Measurements from ENCODE around the gene CDK18.

The CDK18 gene

GRCh38 chr1:205568469-205569361 is 64.2 kb downstream of the CDK18 start:
- H3K9ac ChIP-seq (ENCODE audit: low read length) = peak overlapping the region; percentile 13
- peaks cover 76% of the 10 kb centered on the region for H3K27me3 ChIP-seq (ENCODE audit: control insufficient read depth, insufficient read depth, low read length)
- peak overlapping the region; percentile 62 for H3K4me3 ChIP-seq (ENCODE audit: low read depth, low read length)
- no peaks in the 10 kb centered on the region for H3K36me3 ChIP-seq (ENCODE audit: control insufficient read depth, insufficient read depth, low read length)
- H3K9me3 ChIP-seq (ENCODE audit: control insufficient read depth, insufficient read depth, low read depth, low read length) = no peaks in the 10 kb centered on the region
- H3K27ac ChIP-seq (ENCODE audit: low read depth, low read length) = no peak overlapping the region
- H3K4me1 ChIP-seq (ENCODE audit: control insufficient read depth, insufficient read depth, low read length) = peaks cover 9% of the 10 kb centered on the region; the same call in 1 of the 2 replicates

- Histone ChIP-seq H3K4me3 (ENCODE audit: low read depth, low read length) (peak overlapping the region; percentile 32; the same call in 1 of the 2 replicates), H3K27me3 (ENCODE audit: control insufficient read depth, insufficient read depth, low read length) (peaks cover 81% of the 10 kb centered on the region), H3K4me1 (ENCODE audit: control insufficient read depth, insufficient read depth, low read length) (peaks cover 6% of the 10 kb centered on the region; the same call in 1 of the 2 replicates), H3K9me3 (ENCODE audit: control insufficient read depth, insufficient read depth, low read depth, low read length) (no peaks in the 10 kb centered on the region), H3K27ac (ENCODE audit: low read depth, low read length) (no peak overlapping the region), H3K36me3 (ENCODE audit: control insufficient read depth, insufficient read depth, low read length) (no peaks in the 10 kb centered on the region), H3K9ac (ENCODE audit: low read length) (no peak overlapping the region)
Measured at GRCh38 chr1:205569411-205570172, 65.1 kb downstream of the CDK18 start.

GRCh38 chr1:205570173-205570501 is 65.7 kb downstream of the CDK18 start:
- Histone ChIP-seq H3K27me3 (ENCODE audit: control insufficient read depth, insufficient read depth, low read length) (peaks cover 86% of the 10 kb centered on the region), H3K9ac (ENCODE audit: low read length) (no peak overlapping the region), H3K4me3 (ENCODE audit: low read depth, low read length) (no peak overlapping the region), H3K9me3 (ENCODE audit: control insufficient read depth, insufficient read depth, low read depth, low read length) (no peaks in the 10 kb centered on the region), H3K36me3 (ENCODE audit: control insufficient read depth, insufficient read depth, low read length) (no peaks in the 10 kb centered on the region), H3K4me1 (ENCODE audit: control insufficient read depth, insufficient read depth, low read length) (peaks cover 6% of the 10 kb centered on the region; the same call in 1 of the 2 replicates), H3K27ac (ENCODE audit: low read depth, low read length) (no peak overlapping the region)

- peaks cover 6% of the 10 kb centered on the region; the same call in 1 of the 2 replicates for H3K4me1 ChIP-seq (ENCODE audit: control insufficient read depth, insufficient read depth, low read length)
- H3K36me3 ChIP-seq (ENCODE audit: control insufficient read depth, insufficient read depth, low read length) = no peaks in the 10 kb centered on the region
- H3K4me3 ChIP-seq (ENCODE audit: low read depth, low read length) = no peak overlapping the region
- no peak overlapping the region for H3K27ac ChIP-seq (ENCODE audit: low read depth, low read length)
- peaks cover 86% of the 10 kb centered on the region for H3K27me3 ChIP-seq (ENCODE audit: control insufficient read depth, insufficient read depth, low read length)
- H3K9ac ChIP-seq (ENCODE audit: low read length) = no peak overlapping the region
- H3K9me3 ChIP-seq (ENCODE audit: control insufficient read depth, insufficient read depth, low read depth, low read length) = no peaks in the 10 kb centered on the region
Measured at GRCh38 chr1:205570796-205571537, 66.5 kb downstream of the CDK18 start.

- peaks cover 86% of the 10 kb centered on the region for H3K27me3 ChIP-seq (ENCODE audit: control insufficient read depth, insufficient read depth, low read length)
- H3K4me1 ChIP-seq (ENCODE audit: control insufficient read depth, insufficient read depth, low read length) = peaks cover 6% of the 10 kb centered on the region; the same call in 1 of the 2 replicates
- no peak overlapping the region for H3K27ac ChIP-seq (ENCODE audit: low read depth, low read length)
- H3K4me3 ChIP-seq (ENCODE audit: low read depth, low read length) = no peak overlapping the region
- H3K9me3 ChIP-seq (ENCODE audit: control insufficient read depth, insufficient read depth, low read depth, low read length) = no peaks in the 10 kb centered on the region
- no peaks in the 10 kb centered on the region for H3K36me3 ChIP-seq (ENCODE audit: control insufficient read depth, insufficient read depth, low read length)
- no peak overlapping the region for H3K9ac ChIP-seq (ENCODE audit: low read length)
Measured at GRCh38 chr1:205571747-205572146, 67.3 kb downstream of the CDK18 start.

GRCh38 chr1:205572421-205572820 is 68.0 kb downstream of the CDK18 start:
- Histone ChIP-seq H3K36me3 (ENCODE audit: control insufficient read depth, insufficient read depth, low read length) (no peaks in the 10 kb centered on the region), H3K9me3 (ENCODE audit: control insufficient read depth, insufficient read depth, low read depth, low read length) (no peaks in the 10 kb centered on the region), H3K27ac (ENCODE audit: low read depth, low read length) (no peak overlapping the region), H3K27me3 (ENCODE audit: control insufficient read depth, insufficient read depth, low read length) (peaks cover 86% of the 10 kb centered on the region), H3K4me3 (ENCODE audit: low read depth, low read length) (no peak overlapping the region), H3K4me1 (ENCODE audit: control insufficient read depth, insufficient read depth, low read length) (peaks cover 10% of the 10 kb centered on the region; the same call in 1 of the 2 replicates), H3K9ac (ENCODE audit: low read length) (no peak overlapping the region)

- no peak overlapping the region for H3K4me3 ChIP-seq (ENCODE audit: low read depth, low read length)
- H3K9ac ChIP-seq (ENCODE audit: low read length) = no peak overlapping the region
- peaks cover 25% of the 10 kb centered on the region for H3K4me1 ChIP-seq (ENCODE audit: control insufficient read depth, insufficient read depth, low read length)
- no peak overlapping the region for H3K27ac ChIP-seq (ENCODE audit: low read depth, low read length)
- peaks cover 86% of the 10 kb centered on the region for H3K27me3 ChIP-seq (ENCODE audit: control insufficient read depth, insufficient read depth, low read length)
- no peaks in the 10 kb centered on the region for H3K36me3 ChIP-seq (ENCODE audit: control insufficient read depth, insufficient read depth, low read length)
- H3K9me3 ChIP-seq (ENCODE audit: control insufficient read depth, insufficient read depth, low read depth, low read length) = no peaks in the 10 kb centered on the region
Measured at GRCh38 chr1:205575294-205575885, 70.9 kb downstream of the CDK18 start.

GRCh38 chr1:205576011-205576410 is 71.5 kb downstream of the CDK18 start:
- Histone ChIP-seq H3K36me3 (ENCODE audit: control insufficient read depth, insufficient read depth, low read length) (no peaks in the 10 kb centered on the region), H3K27me3 (ENCODE audit: control insufficient read depth, insufficient read depth, low read length) (peaks cover 85% of the 10 kb centered on the region), H3K27ac (ENCODE audit: low read depth, low read length) (no peak overlapping the region), H3K9me3 (ENCODE audit: control insufficient read depth, insufficient read depth, low read depth, low read length) (no peaks in the 10 kb centered on the region), H3K4me1 (ENCODE audit: control insufficient read depth, insufficient read depth, low read length) (peaks cover 25% of the 10 kb centered on the region), H3K9ac (ENCODE audit: low read length) (no peak overlapping the region), H3K4me3 (ENCODE audit: low read depth, low read length) (no peak overlapping the region)

- Histone ChIP-seq H3K27me3 (ENCODE audit: control insufficient read depth, insufficient read depth, low read length) (peaks cover 84% of the 10 kb centered on the region), H3K36me3 (ENCODE audit: control insufficient read depth, insufficient read depth, low read length) (no peaks in the 10 kb centered on the region), H3K9ac (ENCODE audit: low read length) (no peak overlapping the region), H3K9me3 (ENCODE audit: control insufficient read depth, insufficient read depth, low read depth, low read length) (no peaks in the 10 kb centered on the region), H3K4me3 (ENCODE audit: low read depth, low read length) (no peak overlapping the region), H3K27ac (ENCODE audit: low read depth, low read length) (no peak overlapping the region), H3K4me1 (ENCODE audit: control insufficient read depth, insufficient read depth, low read length) (peaks cover 25% of the 10 kb centered on the region)
Measured at GRCh38 chr1:205576805-205577761, 72.6 kb downstream of the CDK18 start.

Data from HUES6 (cell line).